Right renal pelvis (tissue), 4 donors: ENCODE results near the gene CRAMP1. TPM values are rescaled to one million over a fixed set of nuclear protein-coding genes. Genes with fewer than 3 reads are reported as not detected.

Experiments used
- DNase-seq, 4 donors: peaks; one replicate each; pipeline ENCODE4 v3.0.0-alpha.2; 2013; ENCODE audit warnings: low read depth in 4 of 4, low spot score in 3 of 4, missing footprints in 1 of 4
- polyA plus RNA-seq, 4 donors: library from polyadenylated mRNA; unstranded; fragments of 120-200 nt; gene quantifications; one replicate each; pipeline ENCODE4 v1.2.1, GENCODE V29; 2013; ENCODE audit not compliant: insufficient read length in 4 of 4

The CRAMP1 gene, protein sequence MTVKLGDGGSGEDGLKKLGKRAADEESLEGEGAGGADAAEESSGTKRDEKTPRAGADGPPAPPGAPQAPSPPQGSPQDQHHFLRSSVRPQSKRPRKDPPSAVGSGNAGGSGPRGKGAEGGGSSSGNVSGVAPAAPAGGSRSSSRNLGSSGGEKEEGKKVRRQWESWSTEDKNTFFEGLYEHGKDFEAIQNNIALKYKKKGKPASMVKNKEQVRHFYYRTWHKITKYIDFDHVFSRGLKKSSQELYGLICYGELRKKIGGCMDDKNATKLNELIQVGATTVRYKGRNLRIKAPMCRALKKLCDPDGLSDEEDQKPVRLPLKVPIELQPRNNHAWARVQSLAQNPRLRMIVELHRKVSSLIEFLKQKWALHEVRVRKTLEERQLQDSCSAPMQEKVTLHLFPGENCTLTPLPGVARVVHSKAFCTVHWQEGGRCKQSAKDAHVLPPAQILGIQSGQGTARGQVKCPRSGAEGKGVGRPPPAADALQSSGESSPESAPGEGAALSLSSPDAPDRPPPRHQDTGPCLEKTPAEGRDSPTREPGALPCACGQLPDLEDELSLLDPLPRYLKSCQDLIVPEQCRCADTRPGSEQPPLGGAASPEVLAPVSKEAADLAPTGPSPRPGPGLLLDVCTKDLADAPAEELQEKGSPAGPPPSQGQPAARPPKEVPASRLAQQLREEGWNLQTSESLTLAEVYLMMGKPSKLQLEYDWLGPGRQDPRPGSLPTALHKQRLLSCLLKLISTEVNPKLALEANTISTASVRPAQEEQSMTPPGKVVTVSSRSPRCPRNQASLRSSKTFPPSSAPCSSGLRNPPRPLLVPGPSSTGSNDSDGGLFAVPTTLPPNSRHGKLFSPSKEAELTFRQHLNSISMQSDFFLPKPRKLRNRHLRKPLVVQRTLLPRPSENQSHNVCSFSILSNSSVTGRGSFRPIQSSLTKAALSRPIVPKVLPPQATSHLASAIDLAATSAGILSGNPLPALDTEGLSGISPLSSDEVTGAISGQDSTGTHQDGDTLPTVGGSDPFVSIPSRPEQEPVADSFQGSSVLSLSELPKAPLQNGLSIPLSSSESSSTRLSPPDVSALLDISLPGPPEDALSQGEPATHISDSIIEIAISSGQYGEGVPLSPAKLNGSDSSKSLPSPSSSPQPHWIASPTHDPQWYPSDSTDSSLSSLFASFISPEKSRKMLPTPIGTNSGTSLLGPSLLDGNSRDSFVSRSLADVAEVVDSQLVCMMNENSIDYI (N-terminal part only)
- polyA plus RNA-seq: 10 to 100 TPM; 16.8 to 21.2 (median 19.0) TPM

DNA sequence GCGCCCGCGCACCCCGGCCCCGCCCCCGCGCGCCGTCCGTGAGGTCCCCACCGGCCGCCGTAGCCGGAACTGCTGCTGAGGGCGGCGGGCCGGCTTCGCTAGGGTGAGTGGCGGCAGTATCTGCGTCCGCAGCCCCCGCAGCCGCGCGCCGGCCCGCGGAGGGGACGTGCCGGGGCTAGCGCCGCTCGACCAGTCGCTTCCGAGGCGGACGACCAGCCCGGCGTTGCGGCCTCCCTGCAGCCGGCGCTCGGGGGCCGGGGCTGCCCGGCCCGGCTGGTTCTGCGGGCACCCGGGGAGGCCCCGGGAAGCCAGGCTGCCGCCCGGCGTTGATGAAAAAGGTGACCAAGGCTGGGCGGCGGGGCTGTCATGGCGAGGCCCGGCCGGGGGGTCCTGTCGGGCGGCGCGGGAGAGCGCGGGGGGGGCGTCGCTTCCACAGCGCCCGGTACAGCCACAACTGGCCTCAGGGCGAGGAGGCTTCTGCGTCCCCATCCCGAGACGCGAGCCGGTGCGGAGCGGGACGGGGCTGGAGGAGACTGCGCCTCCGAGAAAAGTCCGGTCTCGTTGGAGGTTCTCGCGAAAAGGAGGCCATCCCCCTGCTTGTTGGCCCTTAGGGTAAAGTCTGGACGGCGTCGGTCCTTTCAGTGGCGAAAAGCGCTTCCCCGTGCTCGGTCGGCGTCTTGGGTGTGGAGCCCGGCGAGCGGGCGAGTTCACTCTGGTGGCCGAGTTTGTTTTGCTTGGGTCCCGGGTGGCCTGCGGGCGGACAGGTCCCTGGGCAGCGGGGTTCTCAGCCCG, at the start of gene CRAMP1:
Gene CRAMP1 (plus strand): TSS at position 41 of the 792 bp plus-strand sequence. CDS start 2,280 bp downstream, outside the sequence.
- DNase-seq: no peak

DNA sequence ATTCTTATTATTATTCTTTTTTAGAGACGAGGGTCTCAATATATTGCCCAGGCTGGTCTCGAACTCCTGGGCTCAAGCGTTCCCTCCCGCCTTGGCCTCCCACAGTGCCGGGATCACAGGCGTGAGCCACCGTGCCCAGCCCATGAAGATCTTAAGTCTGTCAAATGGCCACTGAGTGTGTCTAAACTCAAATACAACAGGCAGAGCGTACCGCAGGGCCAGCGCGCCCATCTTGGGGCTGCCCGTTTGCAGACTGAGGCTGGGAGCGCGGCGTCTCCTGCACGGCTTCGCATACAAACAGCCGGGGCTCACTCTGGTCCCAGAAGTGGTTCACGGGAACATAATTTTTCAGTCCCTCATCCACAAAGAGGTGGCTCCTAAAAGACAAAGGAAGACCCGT, 48.4 kb upstream of the CRAMP1 start:
- DNase-seq: no peak

GRCh38 chr16:1564325-1564724, 47.8 kb upstream of the CRAMP1 start:
- DNase-seq: no peak

DNA sequence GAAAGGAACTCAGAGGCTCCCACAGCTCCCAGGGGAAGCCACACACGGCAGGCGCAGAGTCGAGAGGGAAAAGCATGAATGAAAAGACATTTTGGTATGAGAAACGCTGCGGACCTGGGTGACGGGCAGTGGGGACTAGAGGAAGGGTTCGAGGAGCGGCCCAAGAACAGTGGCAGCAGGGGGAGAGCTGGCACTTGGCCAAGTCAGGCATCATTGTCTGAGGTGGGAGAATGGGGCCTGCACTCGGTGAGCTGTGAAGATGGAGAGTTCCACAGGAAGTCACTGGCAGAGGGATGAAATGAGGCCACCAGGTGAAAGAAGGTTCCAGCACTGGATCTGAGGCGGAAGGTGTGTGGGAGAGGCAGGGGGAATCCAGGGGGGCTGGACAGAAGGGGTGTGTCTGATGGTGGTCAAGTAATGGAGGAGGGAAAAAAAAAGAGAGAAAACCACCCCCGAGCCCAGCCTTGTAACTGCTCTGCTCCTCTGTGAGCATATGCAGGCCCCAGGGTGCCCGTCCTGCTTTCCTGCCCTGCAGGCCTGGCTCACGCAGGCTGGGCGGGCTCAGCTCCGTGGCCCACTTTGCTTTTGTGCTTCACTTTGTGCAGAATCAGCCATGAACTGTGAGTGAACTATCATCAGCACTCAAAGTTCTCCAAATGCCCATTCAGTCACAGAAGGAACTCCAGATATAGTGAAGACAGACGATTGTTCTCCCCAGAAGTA, 46.9 kb upstream of the CRAMP1 start:
- no peak for DNase-seq

- DNase-seq: no peak
Observed at GRCh38 chr16:1567988-1568387, 44.2 kb upstream of the CRAMP1 start.

DNA sequence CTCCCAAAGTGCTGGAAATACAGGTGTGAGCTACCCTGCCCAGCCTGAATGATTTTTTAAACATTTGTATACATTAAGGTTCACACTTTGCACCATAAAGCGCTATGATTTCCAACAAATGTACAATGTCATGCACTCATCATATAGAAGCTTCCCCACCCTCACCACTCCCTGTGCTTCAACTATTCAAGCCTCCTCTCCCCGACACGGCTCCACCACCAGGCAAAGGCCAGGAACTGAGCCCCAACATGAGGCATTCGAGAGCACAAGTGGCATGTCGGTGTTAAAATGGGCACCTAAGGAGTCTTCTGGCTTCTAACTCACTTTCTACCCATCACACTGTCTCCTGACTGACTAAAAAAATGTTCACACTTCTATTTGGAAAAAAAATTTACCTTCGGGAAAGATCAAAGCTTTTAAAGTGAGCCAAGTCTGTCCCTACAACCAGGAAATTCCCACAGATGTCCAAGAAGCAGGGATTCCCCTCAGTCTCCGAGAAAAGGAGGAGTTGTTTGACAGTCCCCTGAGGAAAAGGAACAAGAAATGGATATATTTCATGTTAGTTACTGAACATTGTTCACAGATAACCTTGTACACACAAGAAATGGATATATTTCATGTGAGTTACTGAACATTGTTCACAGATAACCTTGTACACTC, 41.0 kb upstream of the CRAMP1 start:
- DNase-seq: no peak

- DNase-seq: no peak
Observed at GRCh38 chr16:1572673-1573072, 39.5 kb upstream of the CRAMP1 start.

GRCh38 chr16:1573301-1573700, 38.9 kb upstream of the CRAMP1 start:
- DNase-seq: no peak

- no peak for DNase-seq
Observed at GRCh38 chr16:1575578-1575977, 36.6 kb upstream of the CRAMP1 start.

DNA sequence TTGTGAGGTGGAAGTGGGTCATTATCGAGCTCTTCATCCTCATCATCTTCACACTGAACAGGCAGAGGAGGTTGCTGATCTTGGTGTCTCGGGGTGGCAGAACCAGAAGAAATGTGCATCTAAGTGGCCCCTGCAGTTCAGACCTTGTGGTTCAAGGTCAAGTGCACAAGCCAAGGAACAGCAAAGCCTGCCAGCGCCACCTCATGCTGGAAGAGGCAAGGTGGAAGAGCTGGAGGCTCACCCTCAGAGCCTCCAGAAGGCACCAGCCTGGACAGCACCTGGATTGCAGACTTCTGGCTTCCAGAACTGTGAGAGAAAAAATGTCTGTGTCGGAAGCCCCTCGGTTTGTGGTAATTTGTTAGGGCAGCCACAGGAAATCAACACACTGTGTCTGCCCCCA, 32.9 kb upstream of the CRAMP1 start:
- no peak for DNase-seq

DNA sequence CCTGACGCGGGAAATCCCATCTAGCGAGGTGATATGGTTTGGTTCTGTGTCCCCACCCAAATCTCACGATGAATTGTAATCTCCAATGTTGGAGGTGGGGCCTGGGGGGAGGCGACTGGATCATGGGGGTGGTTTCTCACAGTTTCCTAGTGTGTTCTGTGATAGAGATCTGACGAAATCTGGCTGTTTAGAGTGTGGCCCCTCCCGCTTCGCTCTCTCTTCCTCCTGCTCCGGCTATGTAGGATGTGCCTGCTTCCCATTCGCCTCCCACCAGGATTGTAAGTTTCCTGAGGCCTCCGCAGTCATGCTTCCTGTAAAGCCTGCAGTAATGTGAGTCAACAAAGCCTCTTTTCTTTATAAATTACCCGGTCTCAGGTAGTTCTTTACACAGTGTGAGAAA, 31.9 kb upstream of the CRAMP1 start:
- DNase-seq: no peak

DNA sequence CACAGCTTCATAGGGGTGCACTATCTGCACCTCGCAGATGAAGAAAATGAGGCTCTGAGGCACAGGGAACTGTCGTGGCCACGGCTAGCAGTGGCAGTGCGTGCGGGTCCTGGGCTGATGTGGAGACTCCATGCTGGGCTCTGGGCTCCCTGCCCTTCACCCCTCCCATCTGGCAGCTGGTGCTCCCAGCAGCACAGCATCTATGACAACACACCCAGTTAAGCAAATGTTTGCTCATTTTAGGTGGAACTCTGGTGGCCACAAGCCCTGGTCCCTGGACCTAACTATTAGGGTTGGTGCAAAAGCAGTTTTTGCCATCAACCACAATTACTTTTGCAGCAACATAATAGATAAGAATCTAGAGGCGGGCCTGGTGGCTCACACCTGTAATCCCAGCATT, 31.2 kb upstream of the CRAMP1 start:
- DNase-seq: no peak

DNA sequence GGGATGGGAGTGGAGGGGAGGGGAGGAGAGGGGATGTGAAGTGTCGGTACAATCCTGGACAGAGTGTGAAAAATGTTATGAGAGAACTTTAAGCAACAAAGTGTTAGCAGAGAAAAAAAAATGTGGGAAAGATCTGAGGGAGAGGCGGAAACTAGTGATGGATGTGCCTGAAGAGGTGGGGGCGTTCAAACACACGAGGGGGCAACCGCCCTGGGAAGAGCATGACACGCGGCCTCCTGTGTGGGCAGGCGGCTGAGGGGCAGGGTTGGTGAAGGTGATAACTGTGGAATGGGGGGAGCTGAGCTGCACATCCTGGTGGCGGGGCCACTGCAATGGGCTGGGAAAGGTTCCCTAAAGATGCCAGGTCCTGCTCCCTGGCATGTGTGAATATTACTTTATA, 30.4 kb upstream of the CRAMP1 start:
- DNase-seq: no peak

- no peak for DNase-seq
Observed at GRCh38 chr16:1583180-1583579, 29.0 kb upstream of the CRAMP1 start.

DNA sequence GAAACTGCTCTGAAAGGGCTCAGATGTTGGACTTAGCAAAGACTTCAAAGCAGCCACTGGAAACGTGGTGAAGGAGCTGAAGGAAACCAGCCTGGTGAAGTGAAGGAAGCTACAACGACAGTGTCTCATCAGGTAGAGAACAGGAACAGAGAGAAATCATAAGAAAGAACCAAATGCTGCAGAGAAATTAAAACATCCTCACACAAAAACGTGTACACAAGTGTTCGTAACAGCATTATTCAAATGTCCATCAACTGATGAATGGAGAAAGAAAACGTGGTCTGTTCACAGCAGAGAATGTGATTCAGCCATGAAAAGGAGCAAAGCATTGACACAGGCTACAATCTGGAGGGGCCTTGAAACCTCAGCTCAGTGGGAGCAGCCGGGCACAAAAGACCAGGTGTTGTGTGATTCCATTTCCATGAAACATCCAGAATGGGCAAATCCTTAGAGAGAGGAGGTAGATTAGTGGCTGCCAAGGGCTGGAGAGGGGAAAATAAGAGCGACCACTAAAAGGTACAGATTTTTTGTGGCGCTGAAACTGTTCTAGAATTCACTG, 27.2 kb upstream of the CRAMP1 start:
- DNase-seq: no peak

DNA sequence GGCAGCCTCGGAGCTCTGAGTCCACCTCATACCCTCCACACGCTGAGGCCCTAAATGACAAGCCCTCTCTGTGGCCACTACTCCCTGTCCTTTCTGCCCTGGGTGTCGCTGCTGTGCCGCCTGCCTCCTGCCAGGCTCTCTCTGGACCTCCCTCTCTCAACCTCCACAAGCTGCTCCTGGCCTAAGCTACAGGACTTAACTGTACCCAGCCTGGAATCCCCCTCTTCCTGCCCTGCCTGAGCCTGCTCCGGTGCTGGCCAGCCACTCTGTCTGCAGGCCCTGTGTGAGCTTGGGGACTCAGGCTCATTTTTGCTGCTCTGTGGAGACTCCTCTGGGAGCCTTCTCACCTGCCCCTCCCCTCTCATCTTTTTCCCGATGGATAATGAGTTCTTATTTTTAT, 21.8 kb upstream of the CRAMP1 start:
- DNase-seq: no peak

DNA sequence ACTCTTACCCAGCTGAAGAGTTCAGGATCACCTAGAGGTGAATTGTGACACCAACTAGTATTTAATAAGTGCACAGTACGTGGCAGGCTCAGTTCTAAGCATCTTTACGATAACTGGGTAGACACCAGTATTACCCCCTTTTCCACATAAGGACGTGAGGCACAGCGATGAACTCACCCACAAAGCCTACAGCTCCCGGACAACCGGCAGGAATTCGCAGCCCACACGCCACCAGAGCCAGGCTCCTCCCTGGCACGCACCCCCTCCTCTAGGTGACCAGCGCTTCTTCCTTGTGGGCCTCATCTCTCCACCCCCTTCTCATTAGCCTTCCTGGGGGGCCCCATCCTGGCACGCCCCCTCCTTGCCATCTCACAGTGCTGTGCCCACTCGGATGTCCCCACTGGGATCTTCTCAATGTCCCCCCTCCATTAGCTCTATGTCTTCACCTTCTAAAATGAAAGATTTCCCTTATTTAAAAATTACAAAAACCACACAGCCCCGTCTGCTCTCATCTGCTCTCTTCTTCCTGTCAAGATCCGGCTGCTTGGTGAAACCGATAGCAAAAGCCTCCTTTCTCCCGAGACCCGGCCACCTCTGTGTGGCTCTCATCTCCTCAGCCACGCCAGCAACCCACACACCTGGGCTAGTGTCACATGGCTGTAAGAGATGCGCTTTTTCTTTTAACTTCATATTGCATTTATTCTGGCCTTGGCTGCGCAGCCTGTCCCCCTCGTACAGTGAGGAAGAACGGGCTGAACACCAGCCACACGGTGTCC, 21.0 kb upstream of the CRAMP1 start:
- no peak for DNase-seq

- DNase-seq: no peak
Observed at GRCh38 chr16:1592446-1592845, 19.7 kb upstream of the CRAMP1 start.
